Thoracic aorta (tissue), 2 donors: Measurements from ENCODE around the gene TEKTIP1. TPM values are rescaled to one million over a fixed set of nuclear protein-coding genes. Genes with fewer than 3 reads are reported as not detected.

Source experiments
- ATAC-seq: fragments of 150-250 bp; one replicate; pipeline ENCODE4 v1.8.0; 2017; ENCODE audit warnings: low read depth; ENCODE audit not compliant: insufficient number of reproducible peaks, low FRiP score
- DNase-seq: peaks from one replicate; pipeline ENCODE4 v3.0.0-alpha.2; 2020; ENCODE audit warnings: low spot score
- H3K27ac ChIP-seq, 2 donors: fragments of 200-600 bp; sonication (generic); 1 replicate in 1 of 2; 2 replicates in 1 of 2; pipeline ENCODE4 v1.5.1; 2016; ENCODE audit warnings: mild to moderate bottlenecking in 2 of 2, moderate library complexity in 2 of 2
- H3K27me3 ChIP-seq: fragments of 200-600 bp; sonication (generic); replicated peaks from 2 replicates; pipeline ENCODE4 v1.6.0; 2016; ENCODE audit warnings: mild to moderate bottlenecking; ENCODE audit not compliant: insufficient read depth
- H3K36me3 ChIP-seq: fragments of 200-600 bp; sonication (generic); one replicate; pipeline ENCODE4 v1.5.1; 2016
- H3K4me1 ChIP-seq, 2 donors: fragments of 200-600 bp; sonication (generic); 1 replicate in 1 of 2; 2 replicates in 1 of 2; pipeline versions ENCODE4 v1.5.1 to v1.6.0; 2016; ENCODE audit warnings: low read depth in 2 of 2, mild to moderate bottlenecking in 1 of 2; ENCODE audit not compliant: control insufficient read depth in 1 of 2
- H3K4me3 ChIP-seq: fragments of 200-600 bp; sonication (generic); 2 replicates; pipeline ENCODE4 v1.5.1; 2016; ENCODE audit warnings: mild to moderate bottlenecking
- H3K9me3 ChIP-seq: fragments of 200-600 bp; sonication (generic); 2 replicates; pipeline ENCODE4 v1.5.1; 2016
- total RNA-seq, 2 donors: library from RNA; depleted of rRNA; stranded (reverse); fragments of >200 nt; gene quantifications; one replicate each; pipeline versions ENCODE4 v1.1.0 to v1.2.3, GENCODE V29; 2016
- TF ChIP-seq, protein P1 (sequence below): fragments of 200-600 bp; sonication (generic); IDR thresholded peaks from one replicate; pipeline ENCODE4 v1.5.1; 2019; ENCODE audit warnings: antibody characterized with exemption

TEKTIP1 gene
- total RNA-seq, 2 donors from 2014 or later, result not detected

DNA sequence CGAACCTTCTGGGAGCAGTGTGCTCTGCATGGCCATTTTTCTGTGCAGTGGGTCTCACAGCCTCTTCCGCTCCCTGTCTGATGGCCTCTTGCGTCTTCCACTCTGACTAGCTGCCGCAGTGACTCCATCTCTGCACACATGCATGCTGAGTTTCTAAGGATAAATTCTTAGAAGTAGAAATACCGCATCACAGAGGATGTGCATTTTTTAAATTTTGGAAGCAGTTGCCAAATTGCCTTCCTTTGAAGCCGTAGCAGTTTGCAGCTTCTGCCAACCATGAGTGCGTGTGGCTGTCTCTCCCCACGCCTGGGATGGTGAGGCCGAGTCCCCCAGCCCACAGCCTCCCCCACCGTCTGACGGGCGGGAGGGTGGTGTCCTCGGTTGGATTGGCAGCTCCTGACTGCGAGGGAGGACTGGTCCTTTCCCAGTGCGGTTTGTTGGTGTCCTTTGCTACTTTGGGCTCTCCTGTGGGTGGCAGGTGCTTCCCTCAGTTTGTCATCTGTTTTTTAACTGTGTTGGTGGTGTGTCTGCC lies 23.0 kb upstream of the TEKTIP1 start:
- H3K27me3 ChIP-seq, result no peaks in the 10 kb centered on the region
- H3K36me3 ChIP-seq, result peaks cover 4% of the 10 kb centered on the region
- no peak overlapping the region for H3K27ac ChIP-seq
- ATAC-seq (no peak), DNase-seq (no peak)
- H3K4me1 ChIP-seq, result peaks cover 0 to 23% of the 10 kb centered on the region in 2 donors
- no peaks in the 10 kb centered on the region for H3K9me3 ChIP-seq
- TF ChIP-seq, protein P1, sequence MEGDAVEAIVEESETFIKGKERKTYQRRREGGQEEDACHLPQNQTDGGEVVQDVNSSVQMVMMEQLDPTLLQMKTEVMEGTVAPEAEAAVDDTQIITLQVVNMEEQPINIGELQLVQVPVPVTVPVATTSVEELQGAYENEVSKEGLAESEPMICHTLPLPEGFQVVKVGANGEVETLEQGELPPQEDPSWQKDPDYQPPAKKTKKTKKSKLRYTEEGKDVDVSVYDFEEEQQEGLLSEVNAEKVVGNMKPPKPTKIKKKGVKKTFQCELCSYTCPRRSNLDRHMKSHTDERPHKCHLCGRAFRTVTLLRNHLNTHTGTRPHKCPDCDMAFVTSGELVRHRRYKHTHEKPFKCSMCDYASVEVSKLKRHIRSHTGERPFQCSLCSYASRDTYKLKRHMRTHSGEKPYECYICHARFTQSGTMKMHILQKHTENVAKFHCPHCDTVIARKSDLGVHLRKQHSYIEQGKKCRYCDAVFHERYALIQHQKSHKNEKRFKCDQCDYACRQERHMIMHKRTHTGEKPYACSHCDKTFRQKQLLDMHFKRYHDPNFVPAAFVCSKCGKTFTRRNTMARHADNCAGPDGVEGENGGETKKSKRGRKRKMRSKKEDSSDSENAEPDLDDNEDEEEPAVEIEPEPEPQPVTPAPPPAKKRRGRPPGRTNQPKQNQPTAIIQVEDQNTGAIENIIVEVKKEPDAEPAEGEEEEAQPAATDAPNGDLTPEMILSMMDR, result no peak
- H3K4me3 ChIP-seq, result no peak overlapping the region

DNA sequence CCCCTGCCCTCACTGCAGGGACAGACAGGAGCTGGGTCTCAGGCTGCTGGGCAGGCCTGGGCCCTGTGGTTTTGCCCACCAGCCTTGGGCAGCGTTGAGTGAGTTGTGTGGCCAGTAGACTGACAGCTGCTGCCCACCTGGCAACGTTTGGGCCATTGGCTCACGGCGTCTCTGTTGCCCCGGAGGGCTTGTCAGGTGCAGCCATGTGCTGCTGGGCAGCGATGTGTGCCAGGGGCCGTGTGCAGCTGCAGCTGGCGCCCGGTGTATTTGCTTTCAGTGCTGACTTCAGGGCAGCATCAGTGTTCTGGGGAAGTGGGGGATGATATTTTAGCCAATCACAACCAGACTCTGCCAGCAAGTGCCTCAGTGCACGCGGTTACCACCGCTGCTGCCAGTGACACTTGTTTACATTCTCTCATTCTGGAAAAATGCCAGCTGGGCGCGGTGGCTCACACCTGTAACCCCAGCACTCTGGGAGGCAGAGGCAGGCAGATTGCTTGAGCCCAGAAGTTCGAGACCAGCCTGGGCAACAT lies 22.2 kb upstream of the TEKTIP1 start:
- TF ChIP-seq, protein P1, result no peak

DNA sequence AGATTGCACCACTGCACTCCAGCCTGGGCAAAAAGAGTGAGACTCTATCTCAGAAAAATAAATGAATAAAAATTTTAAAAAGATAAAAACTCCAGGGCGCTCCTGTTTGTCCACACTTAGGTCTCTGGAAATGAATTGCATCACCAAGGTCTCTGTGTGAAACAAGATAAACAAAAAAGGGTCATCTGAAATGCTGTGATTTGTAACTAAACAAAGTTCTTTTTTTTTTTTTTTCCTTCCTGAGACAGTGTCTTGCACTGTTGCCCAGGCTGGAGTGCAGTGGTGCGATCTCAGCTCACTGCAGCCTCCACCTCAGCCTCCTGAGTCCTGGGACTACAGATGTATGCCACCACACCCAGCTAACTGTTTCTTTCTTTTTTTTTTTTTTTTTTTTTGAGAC lies 21.3 kb upstream of the TEKTIP1 start:
- Histone ChIP-seq H3K36me3 (peaks cover 6% of the 10 kb centered on the region), H3K27me3 (no peaks in the 10 kb centered on the region), H3K27ac (no peak overlapping the region), H3K9me3 (no peaks in the 10 kb centered on the region), H3K4me3 (no peak overlapping the region), H3K4me1 (peaks cover 0 to 10% of the 10 kb centered on the region in 2 donors)
- DNase-seq (no peak), ATAC-seq (no peak)
- TF ChIP-seq, protein P1, result no peak

More for the DNA sequence above, 22.2 kb upstream of the TEKTIP1 start:
- no peak overlapping the region for H3K27ac ChIP-seq
- no peak overlapping the region for H3K4me3 ChIP-seq
- H3K9me3 ChIP-seq, result no peaks in the 10 kb centered on the region
- peaks cover 0 to 19% of the 10 kb centered on the region in 2 donors for H3K4me1 ChIP-seq
- H3K36me3 ChIP-seq, result peaks cover 4% of the 10 kb centered on the region
- H3K27me3 ChIP-seq, result no peaks in the 10 kb centered on the region
- ATAC-seq (no peak), DNase-seq (no peak)

DNA sequence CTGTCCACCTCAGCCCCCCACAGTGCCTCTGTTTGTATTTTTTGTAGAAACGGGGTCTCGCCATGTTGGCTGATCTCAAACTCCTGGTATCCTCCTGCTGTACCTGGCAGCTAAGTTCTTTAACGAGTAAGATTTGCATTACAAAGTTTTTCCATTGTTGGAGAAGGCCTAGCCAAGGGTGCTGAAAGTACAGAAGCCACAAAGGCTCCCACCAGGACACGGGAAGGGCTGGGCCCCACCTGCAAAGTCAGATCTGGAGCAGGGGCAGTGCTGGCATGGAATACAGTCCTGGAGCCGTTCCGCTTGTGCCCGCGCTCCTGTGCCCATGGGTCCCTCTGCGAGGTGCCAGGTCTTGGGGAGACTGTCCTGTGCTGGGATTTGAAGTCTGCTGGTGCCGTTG lies 20.7 kb upstream of the TEKTIP1 start:
- no peaks in the 10 kb centered on the region for H3K27me3 ChIP-seq
- no peak for DNase-seq
- ATAC-seq, result no peak
- peaks cover 12% of the 10 kb centered on the region for H3K36me3 ChIP-seq
- no peaks in the 10 kb centered on the region for H3K9me3 ChIP-seq
- TF ChIP-seq, protein P1, result no peak
- H3K4me1 ChIP-seq, result peaks cover 0 to 8% of the 10 kb centered on the region in 2 donors
- H3K4me3 ChIP-seq, result no peak overlapping the region
- no peak overlapping the region for H3K27ac ChIP-seq

DNA sequence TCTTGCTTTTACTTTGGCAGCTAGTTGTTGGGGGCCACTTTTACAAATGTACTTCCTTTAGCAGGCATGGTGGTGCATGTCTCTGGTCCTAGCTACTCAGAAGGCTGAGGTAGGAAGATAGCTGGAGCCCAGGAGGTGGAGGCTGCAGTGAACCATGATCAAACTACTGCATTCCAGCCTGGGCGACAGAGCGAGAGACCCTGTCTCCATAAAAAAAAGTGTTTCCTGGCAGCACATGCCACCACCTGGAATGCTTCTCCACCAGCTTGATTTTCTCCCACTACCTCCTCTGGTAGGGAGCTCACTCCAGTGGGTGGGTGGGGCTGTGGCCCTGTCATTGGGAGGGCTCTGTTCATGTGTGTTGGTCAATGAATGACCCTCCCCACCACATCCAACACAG lies 20.3 kb upstream of the TEKTIP1 start:
- H3K36me3 ChIP-seq, result peaks cover 16% of the 10 kb centered on the region
- TF ChIP-seq, protein P1, result no peak
- ATAC-seq, result no peak

More for the DNA sequence above, 20.3 kb upstream of the TEKTIP1 start:
- Histone ChIP-seq H3K27me3 (no peaks in the 10 kb centered on the region), H3K4me1 (peaks cover 0 to 8% of the 10 kb centered on the region in 2 donors), H3K9me3 (no peaks in the 10 kb centered on the region), H3K4me3 (no peak overlapping the region), H3K27ac (no peak overlapping the region)
- no peak for DNase-seq
